Eye (tissue), 1 donor: ENCODE results near the gene EFNA2.
A peak's percentile ranks its signal among the peaks of the same experiment; 100 is the strongest.

Experiments
- DNase-seq: peaks from one replicate; pipeline ENCODE4 v3.0.0-alpha.2; 2015

The EFNA2 gene

DNA sequence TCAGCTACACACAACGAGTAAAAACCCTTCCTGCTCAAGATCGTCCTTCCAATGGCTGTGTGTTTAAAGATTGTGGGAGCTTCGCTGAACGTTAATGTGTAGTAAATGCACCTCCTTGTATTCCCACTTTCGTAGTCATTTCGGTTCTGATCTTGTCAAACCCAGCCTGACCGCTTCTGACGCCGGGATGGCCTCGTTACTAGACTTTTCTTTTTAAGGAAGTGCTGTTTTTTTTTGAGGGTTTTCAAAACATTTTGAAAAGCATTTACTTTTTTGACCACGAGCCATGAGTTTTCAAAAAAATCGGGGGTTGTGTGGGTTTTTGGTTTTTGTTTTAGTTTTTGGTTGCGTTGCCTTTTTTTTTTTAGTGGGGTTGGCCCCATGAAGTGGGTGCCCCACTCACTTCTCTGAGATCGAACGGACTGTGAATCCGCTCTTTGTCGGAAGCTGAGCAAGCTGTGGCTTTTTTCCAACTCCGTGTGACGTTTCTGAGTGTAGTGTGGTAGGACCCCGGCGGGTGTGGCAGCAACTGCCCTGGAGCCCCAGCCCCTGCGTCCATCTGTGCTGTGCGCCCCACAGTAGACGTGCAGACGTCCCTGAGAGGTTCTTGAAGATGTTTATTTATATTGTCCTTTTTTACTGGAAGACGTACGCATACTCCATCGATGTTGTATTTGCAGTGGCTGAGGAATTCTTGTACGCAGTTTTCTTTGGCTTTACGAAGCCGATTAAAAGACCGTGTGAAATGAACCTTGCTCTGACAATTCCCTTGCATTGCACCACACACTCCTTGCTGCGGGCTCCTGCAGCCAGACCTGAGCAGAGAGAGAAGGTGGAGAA lies 13.0 kb upstream of the EFNA2 start:
- DNase-seq: no peak

- no peak for DNase-seq
These were observed 12.2 kb upstream of the EFNA2 start for GRCh38 chr19:1273263-1274041.

- DNase-seq: no peak
These were observed 11.4 kb upstream of the EFNA2 start for GRCh38 chr19:1274081-1274851.

GRCh38 chr19:1274852-1275259 lies 10.8 kb upstream of the EFNA2 start:
- DNase-seq: no peak

DNA sequence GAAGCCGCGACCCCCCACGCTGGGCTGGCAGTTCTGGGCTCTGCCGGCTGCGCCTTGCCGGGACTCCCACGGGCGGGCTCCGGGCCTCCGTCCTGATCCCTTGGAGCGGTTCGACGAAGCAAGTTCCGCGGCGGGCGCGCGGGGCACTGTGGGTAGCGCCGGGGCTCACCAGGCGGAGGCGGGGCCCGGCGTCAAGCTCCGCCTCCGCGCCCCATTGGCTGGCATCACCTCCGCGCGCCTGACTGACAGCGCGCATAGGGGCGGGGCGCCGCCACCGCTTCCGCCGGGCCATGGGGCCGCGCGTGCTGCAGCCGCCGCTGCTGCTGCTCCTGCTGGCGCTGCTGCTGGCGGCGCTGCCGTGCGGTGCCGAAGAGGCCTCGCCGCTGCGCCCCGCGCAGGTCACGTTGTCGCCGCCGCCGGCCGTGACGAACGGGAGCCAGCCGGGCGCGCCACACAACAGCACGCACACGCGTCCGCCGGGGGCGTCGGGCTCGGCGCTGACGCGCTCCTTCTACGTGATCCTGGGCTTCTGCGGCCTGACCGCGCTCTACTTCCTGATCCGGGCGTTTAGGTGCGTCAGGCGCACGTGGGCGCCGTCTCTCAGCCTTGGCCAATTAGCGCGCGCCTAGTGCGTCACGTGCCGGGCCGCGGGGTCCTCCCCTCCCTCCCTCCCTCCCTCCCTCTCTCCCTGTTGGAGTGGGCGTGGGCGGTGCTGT lies 10.3 kb upstream of the EFNA2 start, which contains the start of gene FAM174C:
TSS of gene FAM174C (plus strand) at position 271 of the 716 bp plus-strand sequence. CDS start at position 291, 20 bp downstream.
- DNase-seq: peak; percentile 97

GRCh38 chr19:1275976-1276627 lies 9.6 kb upstream of the EFNA2 start:
- no peak for DNase-seq

DNA sequence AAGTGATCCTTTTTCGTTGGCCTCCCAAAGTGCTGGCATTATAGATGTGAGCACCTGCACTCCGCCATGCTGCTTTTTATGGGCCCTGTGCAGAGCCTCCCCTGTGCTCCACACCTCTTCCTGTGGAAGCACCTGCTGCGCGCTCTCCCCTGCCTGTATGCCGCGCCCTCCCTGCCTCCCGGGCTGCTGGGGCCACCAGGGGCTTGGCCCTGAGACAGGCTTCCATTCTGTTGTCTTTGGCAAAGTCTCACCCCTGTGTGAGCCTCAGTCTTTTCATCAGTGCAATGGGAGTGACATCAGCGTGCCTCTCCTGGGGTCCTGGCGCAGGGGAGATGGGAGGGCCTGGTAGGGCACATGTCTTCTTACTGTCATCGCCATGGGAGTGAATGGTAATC lies 9.0 kb upstream of the EFNA2 start:
- peak; percentile 15 for DNase-seq

DNA sequence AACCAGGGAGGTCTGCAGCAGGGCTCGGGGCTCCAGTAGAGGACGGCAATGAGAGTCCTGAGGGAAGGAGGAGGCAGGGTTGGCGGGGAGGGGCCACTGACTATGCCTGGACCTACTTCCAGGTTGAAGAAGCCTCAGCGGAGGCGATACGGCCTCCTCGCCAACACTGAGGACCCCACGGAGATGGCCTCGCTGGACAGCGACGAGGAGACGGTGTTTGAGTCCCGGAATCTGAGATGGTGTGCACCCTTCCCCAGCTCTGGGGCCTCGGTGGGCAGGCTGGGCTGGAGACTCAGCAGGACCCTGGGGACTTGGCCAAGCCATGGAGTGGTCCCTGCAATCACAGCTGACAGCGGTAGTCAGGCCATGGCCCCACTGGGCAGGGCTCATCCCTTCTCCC lies 8.6 kb upstream of the EFNA2 start:
- DNase-seq: no peak

DNA sequence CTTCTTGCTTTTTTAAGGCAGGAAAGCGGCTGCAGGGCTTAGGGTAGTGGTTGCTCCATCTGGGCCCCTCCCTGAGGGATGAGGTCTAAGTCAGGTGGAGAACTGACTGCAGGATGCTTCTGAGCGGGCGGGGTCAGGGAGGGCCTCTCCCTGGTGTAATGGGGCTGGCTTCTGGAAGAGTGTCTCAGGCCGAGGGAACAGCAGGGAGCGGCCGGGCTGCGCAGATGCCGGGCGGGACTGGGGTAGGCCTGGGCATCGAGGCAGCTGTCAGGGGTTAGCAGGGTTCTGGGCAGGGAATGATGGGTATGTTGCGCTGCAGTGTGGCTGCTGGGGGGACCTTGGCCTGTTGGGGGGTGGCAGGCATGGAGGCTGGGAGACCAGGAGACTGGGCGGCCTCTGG lies 7.6 kb upstream of the EFNA2 start:
- DNase-seq: no peak

DNA sequence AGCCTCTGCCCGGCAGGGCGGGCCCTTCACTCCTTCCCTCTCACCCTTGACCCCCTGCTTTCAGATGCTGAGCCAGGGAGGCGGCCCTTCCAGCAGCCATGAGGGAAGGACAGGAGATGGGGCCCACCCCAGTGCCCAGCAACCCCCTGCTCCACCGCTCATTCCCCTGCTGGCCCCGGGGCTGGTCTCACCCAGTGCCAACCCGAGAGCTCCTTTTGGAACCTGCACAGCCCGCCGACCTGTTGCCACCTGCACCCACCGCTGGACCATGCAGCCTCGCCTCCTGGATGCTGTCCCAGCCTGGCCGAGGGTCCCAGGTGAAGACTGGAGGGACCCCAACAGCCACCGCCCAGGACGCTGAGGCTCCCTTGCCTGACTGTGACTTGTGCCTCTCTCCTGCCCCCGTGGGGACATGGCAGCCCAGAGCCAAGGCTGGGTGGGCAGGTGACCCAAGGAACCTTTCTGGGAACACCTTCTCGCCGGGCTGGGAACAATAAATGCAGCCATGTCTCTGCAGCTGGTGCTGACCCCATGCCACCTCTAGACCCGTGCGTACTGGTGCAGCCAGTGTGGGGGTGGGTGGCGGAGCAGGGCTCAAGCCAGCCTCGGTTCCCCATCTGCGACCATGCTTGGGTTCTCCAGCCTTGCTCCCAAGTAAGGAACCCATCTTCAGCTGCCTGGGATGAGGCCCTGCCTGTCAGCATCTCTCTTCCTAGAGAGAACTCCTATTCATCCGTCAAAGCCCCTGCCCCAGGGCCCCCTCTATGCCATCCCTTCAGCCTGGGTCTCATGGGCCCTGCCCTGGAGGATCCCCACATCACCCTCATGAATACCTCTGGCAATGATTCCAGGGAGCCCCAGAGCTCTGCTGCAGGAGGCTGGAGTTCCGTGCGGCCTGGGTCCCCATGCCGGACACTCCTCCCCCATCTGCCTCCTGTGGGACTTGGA lies 6.7 kb upstream of the EFNA2 start:
- DNase-seq: no peak

DNA sequence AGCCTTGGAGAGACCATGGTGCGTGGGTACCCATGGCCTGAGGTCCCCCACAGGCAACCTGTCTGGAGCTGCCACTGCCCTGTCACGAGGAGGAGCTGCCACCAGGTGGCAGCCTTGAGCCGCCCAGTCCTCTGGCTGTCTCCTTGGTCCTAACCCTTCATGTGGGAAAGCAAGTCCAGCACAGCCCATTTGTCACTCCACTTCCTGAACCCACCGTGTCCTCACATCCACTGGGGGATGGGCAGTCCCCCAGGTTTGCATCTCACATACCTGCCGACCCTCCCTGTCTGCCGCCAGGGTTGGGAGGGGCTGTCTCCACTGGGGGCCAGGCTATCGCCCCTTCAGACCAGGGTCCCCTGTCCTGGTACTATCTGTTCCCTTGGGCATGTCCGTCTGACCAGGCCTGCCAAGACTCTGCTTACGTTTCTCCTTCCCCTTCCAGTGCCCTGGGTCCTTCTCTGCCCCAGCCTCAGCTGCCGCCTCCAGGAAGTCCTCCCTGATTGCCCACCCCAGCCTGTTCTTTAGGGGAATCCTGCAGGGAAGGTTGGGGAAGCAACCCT lies 5.8 kb upstream of the EFNA2 start:
- DNase-seq: peak; percentile 96

DNA sequence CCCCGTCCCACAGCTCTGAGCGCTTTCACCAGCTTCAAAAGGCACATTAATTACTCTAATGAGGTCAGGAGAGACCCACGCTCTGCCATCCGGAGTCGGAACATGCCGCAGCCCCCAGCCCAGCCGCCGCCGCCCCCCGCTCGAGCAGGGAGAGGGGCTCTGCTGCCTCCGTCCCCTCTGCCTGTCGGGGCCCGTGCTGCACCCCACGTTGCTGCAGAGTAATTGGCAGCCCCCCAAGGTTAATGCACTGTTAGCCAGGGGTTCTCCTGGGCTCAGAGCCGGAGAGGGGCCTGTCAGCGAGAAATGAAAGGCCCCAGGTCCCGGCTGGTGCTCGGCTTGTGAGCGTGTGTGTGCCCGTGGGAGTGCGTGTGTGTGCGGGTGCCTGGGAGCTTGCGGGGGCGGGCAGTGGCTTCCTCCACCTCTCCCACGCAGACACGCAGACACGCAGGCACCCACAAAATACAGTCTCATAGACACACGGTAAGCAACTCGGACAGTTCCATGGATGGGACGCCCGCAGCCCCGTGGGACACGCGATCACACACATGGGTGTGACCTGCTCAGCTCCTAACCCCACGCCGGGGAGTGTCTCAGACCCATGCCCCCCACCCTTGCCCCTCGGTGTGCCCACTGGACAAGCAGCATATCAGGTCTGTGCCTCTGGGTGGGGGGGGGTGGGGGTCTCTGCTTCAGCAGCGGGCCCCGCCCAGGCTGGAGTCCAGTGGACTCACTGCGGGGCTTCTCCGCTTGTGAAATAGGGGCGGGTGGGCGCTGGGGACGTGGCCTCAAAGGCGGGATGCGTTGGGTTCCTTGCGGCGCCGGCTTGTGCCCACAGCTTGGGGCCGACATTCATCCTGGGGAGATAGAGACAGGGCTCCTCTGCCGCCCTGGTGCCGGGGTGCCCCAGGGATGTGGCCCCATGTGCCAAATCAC lies 4.8 kb upstream of the EFNA2 start:
- DNase-seq: no peak

- no peak for DNase-seq
These were observed 3.9 kb upstream of the EFNA2 start for GRCh38 chr19:1281569-1282287.

GRCh38 chr19:1282588-1283206 lies 3.0 kb upstream of the EFNA2 start:
- DNase-seq: peak; percentile 34

DNA sequence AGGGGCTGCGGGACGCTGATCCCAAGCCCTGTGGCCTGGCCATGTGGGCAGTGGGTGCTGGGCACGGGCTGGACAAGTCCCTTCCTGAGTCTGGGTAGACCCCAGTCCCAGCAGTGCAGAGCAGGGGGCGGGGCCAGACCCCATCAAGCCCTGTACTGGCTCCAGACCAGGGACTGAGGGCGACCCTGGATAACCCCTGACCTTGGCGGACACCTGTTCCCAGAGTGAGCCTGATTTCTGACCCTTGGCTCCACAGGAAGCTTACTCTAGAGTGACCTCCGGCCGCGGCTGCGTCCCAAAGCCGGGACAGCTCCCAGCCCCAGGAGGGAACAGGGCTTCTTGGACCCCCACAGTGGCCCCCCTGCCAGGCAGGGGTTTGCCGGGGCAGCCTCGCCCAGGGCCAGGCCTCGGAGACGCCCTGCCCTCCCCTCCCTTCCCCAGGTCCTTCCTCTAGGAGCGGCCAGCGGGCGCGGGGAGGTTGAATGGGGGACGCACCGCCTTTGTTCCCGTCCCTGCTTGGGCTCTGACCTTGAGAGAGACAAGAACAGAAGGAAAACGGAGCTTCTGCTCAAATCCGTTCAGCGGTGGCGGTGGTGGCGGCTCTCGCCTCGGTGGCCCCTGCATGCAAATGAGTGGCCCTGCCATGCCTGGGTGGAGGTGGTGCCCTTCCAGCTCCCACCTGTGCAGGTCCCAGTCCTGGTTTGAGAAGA lies 2.3 kb upstream of the EFNA2 start:
- peak; percentile 44 for DNase-seq

DNA sequence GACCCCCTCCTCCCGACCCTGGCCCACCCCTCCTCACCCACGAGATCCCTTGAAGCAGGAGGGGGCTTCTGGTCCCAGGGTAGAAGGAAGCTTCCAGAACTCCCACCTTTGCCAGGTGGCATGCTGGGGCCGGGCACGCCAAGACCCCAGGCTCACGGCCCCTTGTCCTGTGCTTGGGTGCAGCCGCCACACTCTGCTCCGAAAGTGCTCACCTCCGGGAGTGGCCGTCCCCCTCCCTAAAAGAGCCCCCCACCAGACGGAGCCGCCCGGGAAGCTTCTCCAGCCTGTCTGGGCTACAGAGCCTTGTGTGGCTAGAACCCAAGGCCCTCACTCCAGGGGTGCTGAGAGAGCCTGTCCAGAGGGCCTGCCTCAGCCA lies 1.8 kb upstream of the EFNA2 start:
- DNase-seq: no peak

DNA sequence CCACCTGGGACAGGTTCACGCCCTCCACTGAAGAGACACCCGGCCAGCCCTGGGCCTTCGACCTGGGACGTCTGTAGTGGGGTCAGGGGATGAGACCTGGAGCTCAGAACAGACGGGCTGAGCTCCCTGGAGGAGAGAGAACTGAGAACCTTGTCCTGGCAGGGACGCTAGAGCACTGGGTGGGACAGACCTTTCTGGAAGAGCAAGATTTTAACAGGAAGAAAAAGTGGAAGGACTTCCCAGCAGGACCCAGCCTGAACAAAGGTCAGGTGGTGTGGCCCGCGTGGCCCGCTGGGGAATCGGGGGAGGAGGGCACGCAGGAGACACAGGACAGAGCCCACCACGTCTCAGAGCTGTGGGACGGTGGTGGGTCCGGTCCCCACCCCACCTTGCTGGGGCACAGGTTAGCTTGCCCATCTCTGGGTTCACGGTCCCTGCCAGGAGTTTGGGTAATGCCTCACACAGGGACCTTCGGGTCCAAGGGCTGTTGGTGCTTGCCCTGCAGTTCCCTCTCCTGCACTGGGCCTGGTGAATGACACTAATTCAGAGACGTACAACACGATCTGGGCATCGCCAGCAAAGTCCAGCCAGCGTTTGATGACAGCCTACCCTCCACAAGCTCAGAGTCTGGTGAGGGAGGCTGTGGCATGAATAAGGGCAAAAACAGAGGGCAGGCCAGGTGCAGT lies 1.2 kb upstream of the EFNA2 start:
- no peak for DNase-seq
